Body of pancreas (tissue), 2 donors: ENCODE measurements around the gene DDX21. TPM values are rescaled to one million over a fixed set of nuclear protein-coding genes. Genes with fewer than 3 reads are reported as not detected.

Source experiments
- small RNA-seq: library from RNA; depleted of rRNA; stranded (forward); fragments of <200 nt; gene quantifications from one replicate; pipeline ENCODE3, GENCODE V24; 2016
- total RNA-seq, 2 donors: library from RNA; depleted of rRNA; stranded (reverse); fragments of >200 nt; gene quantifications; one replicate each; pipeline ENCODE4 v1.1.0, GENCODE V29; 2016

DDX21 gene
- total RNA-seq, 2 donors from 2014 or later = 24.6 to 38.9 TPM

Small RNA genes lying within 50 kb of the gene (small RNA-seq; reads per million reads assigned to genes)
- gene RNU6-571P = not detected

Other genes starting within 250 kb of the DDX21 start
- 10 to 100 TPM; 30.9 to 68.6 TPM for gene CCAR1, start 234.9 kb upstream of the DDX21 start, total RNA-seq
- 1 to 10 TPM; 2.1 to 4.0 TPM for gene STOX1, start 128.6 kb upstream of the DDX21 start, total RNA-seq
- 10 to 100 TPM; 22.3 to 23.7 TPM for gene DDX50, start 54.9 kb upstream of the DDX21 start, total RNA-seq
- gene KIFBP, start 32.6 kb downstream of the DDX21 start, total RNA-seq = 10 to 100 TPM; 15.8 to 16.9 TPM
- 10 to 100 TPM; 52.7 to 55.7 TPM for gene SRGN, start 131.9 kb downstream of the DDX21 start, total RNA-seq
- 10 to 100 TPM; 12.2 to 17.1 TPM for gene VPS26A, start 168.0 kb downstream of the DDX21 start, total RNA-seq
- gene SUPV3L1, start 224.1 kb downstream of the DDX21 start, total RNA-seq = 10 to 100 TPM; 10.9 to 25.1 TPM